ENCODE results near the gene PPFIBP2. TPM values are rescaled to one million over a fixed set of nuclear protein-coding genes. Genes with fewer than 3 reads are reported as not detected.

The PPFIBP2 gene
- total and polyA plus RNA-seq, 2 of the 13 experiments (the other 11 are each of a cell fraction or from before 2014, with no cell fraction given), result 15.0 to 52.5 TPM

- TF ChIP-seq, protein P1, sequence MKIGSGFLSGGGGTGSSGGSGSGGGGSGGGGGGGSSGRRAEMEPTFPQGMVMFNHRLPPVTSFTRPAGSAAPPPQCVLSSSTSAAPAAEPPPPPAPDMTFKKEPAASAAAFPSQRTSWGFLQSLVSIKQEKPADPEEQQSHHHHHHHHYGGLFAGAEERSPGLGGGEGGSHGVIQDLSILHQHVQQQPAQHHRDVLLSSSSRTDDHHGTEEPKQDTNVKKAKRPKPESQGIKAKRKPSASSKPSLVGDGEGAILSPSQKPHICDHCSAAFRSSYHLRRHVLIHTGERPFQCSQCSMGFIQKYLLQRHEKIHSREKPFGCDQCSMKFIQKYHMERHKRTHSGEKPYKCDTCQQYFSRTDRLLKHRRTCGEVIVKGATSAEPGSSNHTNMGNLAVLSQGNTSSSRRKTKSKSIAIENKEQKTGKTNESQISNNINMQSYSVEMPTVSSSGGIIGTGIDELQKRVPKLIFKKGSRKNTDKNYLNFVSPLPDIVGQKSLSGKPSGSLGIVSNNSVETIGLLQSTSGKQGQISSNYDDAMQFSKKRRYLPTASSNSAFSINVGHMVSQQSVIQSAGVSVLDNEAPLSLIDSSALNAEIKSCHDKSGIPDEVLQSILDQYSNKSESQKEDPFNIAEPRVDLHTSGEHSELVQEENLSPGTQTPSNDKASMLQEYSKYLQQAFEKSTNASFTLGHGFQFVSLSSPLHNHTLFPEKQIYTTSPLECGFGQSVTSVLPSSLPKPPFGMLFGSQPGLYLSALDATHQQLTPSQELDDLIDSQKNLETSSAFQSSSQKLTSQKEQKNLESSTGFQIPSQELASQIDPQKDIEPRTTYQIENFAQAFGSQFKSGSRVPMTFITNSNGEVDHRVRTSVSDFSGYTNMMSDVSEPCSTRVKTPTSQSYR (CRISPR knock-in tag; IDR thresholded peaks at IDR 0.05; ENCODE audit: borderline replicate concordance), result no peak
- TF ChIP-seq, protein P2, sequence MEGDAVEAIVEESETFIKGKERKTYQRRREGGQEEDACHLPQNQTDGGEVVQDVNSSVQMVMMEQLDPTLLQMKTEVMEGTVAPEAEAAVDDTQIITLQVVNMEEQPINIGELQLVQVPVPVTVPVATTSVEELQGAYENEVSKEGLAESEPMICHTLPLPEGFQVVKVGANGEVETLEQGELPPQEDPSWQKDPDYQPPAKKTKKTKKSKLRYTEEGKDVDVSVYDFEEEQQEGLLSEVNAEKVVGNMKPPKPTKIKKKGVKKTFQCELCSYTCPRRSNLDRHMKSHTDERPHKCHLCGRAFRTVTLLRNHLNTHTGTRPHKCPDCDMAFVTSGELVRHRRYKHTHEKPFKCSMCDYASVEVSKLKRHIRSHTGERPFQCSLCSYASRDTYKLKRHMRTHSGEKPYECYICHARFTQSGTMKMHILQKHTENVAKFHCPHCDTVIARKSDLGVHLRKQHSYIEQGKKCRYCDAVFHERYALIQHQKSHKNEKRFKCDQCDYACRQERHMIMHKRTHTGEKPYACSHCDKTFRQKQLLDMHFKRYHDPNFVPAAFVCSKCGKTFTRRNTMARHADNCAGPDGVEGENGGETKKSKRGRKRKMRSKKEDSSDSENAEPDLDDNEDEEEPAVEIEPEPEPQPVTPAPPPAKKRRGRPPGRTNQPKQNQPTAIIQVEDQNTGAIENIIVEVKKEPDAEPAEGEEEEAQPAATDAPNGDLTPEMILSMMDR (CRISPR knock-in tag; IDR thresholded peaks at IDR 0.05), result no peak
- no peak for TF ChIP-seq ARNTL (CRISPR knock-in tag; IDR thresholded peaks at IDR 0.05)
- TF ChIP-seq MAFG (CRISPR knock-in tag; IDR thresholded peaks at IDR 0.05), result no peak
- TF ChIP-seq ZNF24 (IDR thresholded peaks at IDR 0.05), result no peak
- no peak for TF ChIP-seq ZNF34 (CRISPR knock-in tag; IDR thresholded peaks at IDR 0.05; ENCODE audit: borderline replicate concordance)
- TF ChIP-seq ZNF264 (CRISPR knock-in tag; IDR thresholded peaks at IDR 0.05), result no peak
- TF ChIP-seq ZNF501 (CRISPR knock-in tag; IDR thresholded peaks at IDR 0.05), result no peak
- no peak for TF ChIP-seq ZNF678 (CRISPR knock-in tag; IDR thresholded peaks at IDR 0.05)
- no peak for TF ChIP-seq HNRNPK (IDR thresholded peaks at IDR 0.05; ENCODE audit: low read depth, low read length, poor library complexity, severe bottlenecking)
- TF ChIP-seq CAMTA2 (CRISPR knock-in tag; IDR thresholded peaks at IDR 0.05; ENCODE audit: borderline replicate concordance), result no peak
These were observed 23.5 kb downstream of the PPFIBP2 start (continued) for GRCh38 chr11:7537265-7537664.
